ENCODE results near the gene CC2D1A. TPM values are rescaled to one million over a fixed set of nuclear protein-coding genes. Genes with fewer than 3 reads are reported as not detected.

CC2D1A gene
- total and polyA plus RNA-seq, 2 experiments from 2014 or later: 23.1 to 39.7 TPM

DNA sequence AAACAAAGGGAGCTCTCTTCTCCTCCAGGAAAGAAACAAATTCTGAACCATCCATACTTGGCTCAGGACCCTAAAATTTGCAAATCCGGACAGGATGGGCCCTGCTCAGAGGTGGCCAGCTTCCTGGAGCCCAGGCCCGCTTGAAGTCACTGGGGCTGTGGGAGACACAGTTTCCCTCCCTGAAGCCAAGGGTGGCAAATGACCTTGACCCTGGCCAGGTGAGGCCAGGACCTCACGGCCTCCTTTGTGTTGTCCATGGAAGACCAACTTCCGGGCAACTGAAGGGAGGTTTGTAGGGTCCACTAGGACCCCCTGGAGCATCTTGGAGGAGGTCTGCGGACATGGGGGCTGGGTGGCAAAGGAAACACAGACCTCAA, 23.6 kb upstream of the CC2D1A start:
- Mint-ChIP-seq H3K4me1 (peaks cover 26% of the 10 kb centered on the region), H3K9me3 (no peaks in the 10 kb centered on the region), H3K27me3 (ENCODE audit: insufficient read depth, low read depth, poor library complexity) (peaks cover 4% of the 10 kb centered on the region), H3K4me3 (no peak overlapping the region), H3K27ac (no peak overlapping the region), H3K36me3 (ENCODE audit: low read depth) (no peaks in the 10 kb centered on the region)
- Histone ChIP-seq H3K9me2 (ENCODE audit: insufficient read depth) (no peaks in the 10 kb centered on the region), H3K4me2 (no peak overlapping the region), H3K4me3 (no peak overlapping the region), H2AFZ (no peak overlapping the region), H3K27me3 (ENCODE audit: insufficient read depth) (peaks cover 3% of the 10 kb centered on the region; the same call in 1 of the 2 replicates), H3F3A (replicated peaks; ENCODE audit: low read depth) (peaks cover 8% of the 10 kb centered on the region), H3K27ac (ENCODE audit: low read depth) (no peak overlapping the region), H3K36me3 (ENCODE audit: insufficient read depth) (no peaks in the 10 kb centered on the region), H3K79me2 (replicated peaks; ENCODE audit: insufficient read depth) (no peaks in the 10 kb centered on the region), H4K20me1 (replicated peaks; ENCODE audit: insufficient read depth) (no peaks in the 10 kb centered on the region), H3K4me1 (ENCODE audit: insufficient read depth) (peaks cover 19% of the 10 kb centered on the region)
- ATAC-seq (no peak), DNase-seq (ENCODE audit: low spot score) (no peak)
- TF ChIP-seq, protein P1, sequence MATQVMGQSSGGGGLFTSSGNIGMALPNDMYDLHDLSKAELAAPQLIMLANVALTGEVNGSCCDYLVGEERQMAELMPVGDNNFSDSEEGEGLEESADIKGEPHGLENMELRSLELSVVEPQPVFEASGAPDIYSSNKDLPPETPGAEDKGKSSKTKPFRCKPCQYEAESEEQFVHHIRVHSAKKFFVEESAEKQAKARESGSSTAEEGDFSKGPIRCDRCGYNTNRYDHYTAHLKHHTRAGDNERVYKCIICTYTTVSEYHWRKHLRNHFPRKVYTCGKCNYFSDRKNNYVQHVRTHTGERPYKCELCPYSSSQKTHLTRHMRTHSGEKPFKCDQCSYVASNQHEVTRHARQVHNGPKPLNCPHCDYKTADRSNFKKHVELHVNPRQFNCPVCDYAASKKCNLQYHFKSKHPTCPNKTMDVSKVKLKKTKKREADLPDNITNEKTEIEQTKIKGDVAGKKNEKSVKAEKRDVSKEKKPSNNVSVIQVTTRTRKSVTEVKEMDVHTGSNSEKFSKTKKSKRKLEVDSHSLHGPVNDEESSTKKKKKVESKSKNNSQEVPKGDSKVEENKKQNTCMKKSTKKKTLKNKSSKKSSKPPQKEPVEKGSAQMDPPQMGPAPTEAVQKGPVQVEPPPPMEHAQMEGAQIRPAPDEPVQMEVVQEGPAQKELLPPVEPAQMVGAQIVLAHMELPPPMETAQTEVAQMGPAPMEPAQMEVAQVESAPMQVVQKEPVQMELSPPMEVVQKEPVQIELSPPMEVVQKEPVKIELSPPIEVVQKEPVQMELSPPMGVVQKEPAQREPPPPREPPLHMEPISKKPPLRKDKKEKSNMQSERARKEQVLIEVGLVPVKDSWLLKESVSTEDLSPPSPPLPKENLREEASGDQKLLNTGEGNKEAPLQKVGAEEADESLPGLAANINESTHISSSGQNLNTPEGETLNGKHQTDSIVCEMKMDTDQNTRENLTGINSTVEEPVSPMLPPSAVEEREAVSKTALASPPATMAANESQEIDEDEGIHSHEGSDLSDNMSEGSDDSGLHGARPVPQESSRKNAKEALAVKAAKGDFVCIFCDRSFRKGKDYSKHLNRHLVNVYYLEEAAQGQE (IDR thresholded peaks at IDR 0.05; ENCODE audit: unreplicated experiment): no peak
- TF ChIP-seq CTCF (conservative IDR thresholded peaks at IDR 0.05; ENCODE audit: low read depth in 2 of 2): no peak

DNA sequence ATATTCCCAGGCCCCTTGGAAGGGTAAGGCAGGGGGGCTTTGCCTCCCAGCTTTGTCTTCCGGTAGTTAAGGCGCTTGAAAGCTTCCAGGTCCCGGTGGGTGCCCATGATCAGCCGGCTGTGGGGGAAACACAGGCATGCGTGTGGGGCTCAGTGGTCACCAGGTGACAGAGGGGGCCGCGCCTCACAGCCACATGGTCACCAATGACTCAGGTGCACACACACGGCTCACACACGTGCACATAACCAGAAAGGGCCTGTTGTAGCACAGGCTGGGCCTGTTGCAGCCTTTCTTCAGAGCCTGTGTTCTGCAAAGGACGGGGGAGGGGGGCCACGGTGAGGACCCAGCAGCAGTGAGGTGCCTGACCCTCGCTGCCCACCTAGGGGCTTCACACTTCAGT, 23.2 kb upstream of the CC2D1A start:
- Mint-ChIP-seq H3K27ac (no peak overlapping the region), H3K9me3 (no peaks in the 10 kb centered on the region), H3K27me3 (ENCODE audit: insufficient read depth, low read depth, poor library complexity) (peaks cover 4% of the 10 kb centered on the region), H3K4me3 (no peak overlapping the region), H3K4me1 (peaks cover 26% of the 10 kb centered on the region), H3K36me3 (ENCODE audit: low read depth) (no peaks in the 10 kb centered on the region)
- ATAC-seq: no peak
- Histone ChIP-seq H3K9me2 (ENCODE audit: insufficient read depth) (no peaks in the 10 kb centered on the region), H3K27ac (ENCODE audit: low read depth) (no peak overlapping the region), H3K4me3 (no peak overlapping the region), H3F3A (replicated peaks; ENCODE audit: low read depth) (peaks cover 8% of the 10 kb centered on the region), H3K36me3 (ENCODE audit: insufficient read depth) (no peaks in the 10 kb centered on the region), H3K27me3 (ENCODE audit: insufficient read depth) (no peaks in the 10 kb centered on the region; the same call in 1 of the 2 replicates), H3K4me2 (no peak overlapping the region), H2AFZ (no peak overlapping the region), H3K79me2 (replicated peaks; ENCODE audit: insufficient read depth) (no peaks in the 10 kb centered on the region), H3K4me1 (ENCODE audit: insufficient read depth) (peaks cover 19% of the 10 kb centered on the region), H4K20me1 (replicated peaks; ENCODE audit: insufficient read depth) (no peaks in the 10 kb centered on the region)
- no peak for DNase-seq (ENCODE audit: low spot score)
- TF ChIP-seq CREB1 (CRISPR knock-in tag; IDR thresholded peaks at IDR 0.05; ENCODE audit: low read depth): no peak
- no peak for TF ChIP-seq EZH2 (IDR thresholded peaks at IDR 0.05; ENCODE audit: low read depth, unreplicated experiment)
- TF ChIP-seq STAT1 (IDR thresholded peaks at IDR 0.05; ENCODE audit: unreplicated experiment): no peak
- no peak for TF ChIP-seq ZNF462 (CRISPR knock-in tag; IDR thresholded peaks at IDR 0.05)
- no peak for TF ChIP-seq JUNB (IDR thresholded peaks at IDR 0.05; ENCODE audit: unreplicated experiment)
- no peak for TF ChIP-seq ZNF114 (CRISPR knock-in tag; IDR thresholded peaks at IDR 0.05)
- no peak for TF ChIP-seq ZNF331 (CRISPR knock-in tag; IDR thresholded peaks at IDR 0.05; ENCODE audit: low read depth)
- no peak for TF ChIP-seq ETS1 (IDR thresholded peaks at IDR 0.05)
